Lung (tissue), 12 donors: ENCODE data around the gene TNFSF13. TPM values are rescaled to one million over a fixed set of nuclear protein-coding genes. Genes with fewer than 3 reads are reported as not detected.

ENCODE experiments used
- ATAC-seq: fragments of 200-7000 bp; cut with Tn5 transposase; one replicate; pipeline ENCODE4 v1.9.1; 2020; ENCODE audit warnings: moderate number of reproducible peaks; ENCODE audit not compliant: insufficient read depth, low FRiP score
- DNase-seq, 3 donors: peaks; one replicate each; pipeline ENCODE4 v3.0.0-alpha.2; 2013 to 2017
- H3K27ac ChIP-seq, 2 donors: one replicate each; pipeline ENCODE4 v1.5.1; 2013; ENCODE audit warnings: mild to moderate bottlenecking in 2 of 2, moderate library complexity in 2 of 2, control low read depth in 1 of 2, inconsistent platforms in 1 of 2, low read depth in 1 of 2, low read length in 1 of 2
- H3K27me3 ChIP-seq, 3 donors: one replicate each; pipeline ENCODE4 v1.5.1; 2013; ENCODE audit warnings: low read length in 2 of 3; ENCODE audit not compliant: control insufficient read depth in 3 of 3, insufficient read depth in 3 of 3
- H3K36me3 ChIP-seq, 4 donors: one replicate each; pipeline ENCODE4 v1.5.1; 2013; ENCODE audit warnings: low read length in 4 of 4, mild to moderate bottlenecking in 1 of 4, moderate library complexity in 1 of 4; ENCODE audit not compliant: control insufficient read depth in 4 of 4, insufficient read depth in 4 of 4
- H3K4me1 ChIP-seq, 5 donors: one replicate each; pipeline ENCODE4 v1.5.1; 2013; ENCODE audit warnings: low read length in 5 of 5, mild to moderate bottlenecking in 2 of 5, moderate library complexity in 1 of 5; ENCODE audit not compliant: control insufficient read depth in 5 of 5, insufficient read depth in 5 of 5
- H3K4me3 ChIP-seq: one replicate; pipeline ENCODE4 v1.5.1; 2013; ENCODE audit warnings: mild to moderate bottlenecking, control low read depth, moderate library complexity
- H3K9ac ChIP-seq, 2 donors: one replicate each; pipeline ENCODE4 v1.5.1; 2013; ENCODE audit warnings: low read length in 2 of 2, control low read depth in 1 of 2; ENCODE audit not compliant: insufficient read depth in 1 of 2
- H3K9me3 ChIP-seq, 4 donors: one replicate each; pipeline ENCODE4 v1.5.1; 2013; ENCODE audit warnings: low read length in 3 of 4, mild to moderate bottlenecking in 1 of 4, moderate library complexity in 1 of 4; ENCODE audit not compliant: control insufficient read depth in 4 of 4, insufficient read depth in 3 of 4
- CTCF ChIP-seq: IDR thresholded peaks from 2 replicates; pipeline ENCODE4 v1.5.1; 2012; ENCODE audit warnings: mild to moderate bottlenecking; ENCODE audit errors: control extremely low read depth, extremely low read depth
- WGBS, 2 donors: extraction: QIAGEN DNeasy Blood & Tissue Kit; methylation state at CpG; one replicate each; pipeline ENCODE4 v1.1.7; 2013; 5-methylcytosine and 5-hydroxymethylcytosine counted together
- polyA plus RNA-seq, 2 donors: library from polyadenylated mRNA; stranded (reverse); fragments of 200-250 nt; gene quantifications; one replicate each; pipeline ENCODE4 v1.2.1, GENCODE V29; 2013
- total RNA-seq, 2 donors: library from RNA; depleted of rRNA in 1 of 2; stranded (reverse); fragments of >200 nt in 1 of 2; gene quantifications; one replicate each; pipeline ENCODE4 v1.2.1, GENCODE V29; 2014 to 2021
- donor health status: control.
- donor health status: control.
- donor health status: Bipolar disorder and iron deficiency.
- donor health status: healthy.
- donor health status: DM: yes; HTN: yes; CAD: no.

Gene TNFSF13
- total and polyA plus RNA-seq, 4 donors, result 48.7 to 140 (median 93.7) TPM

- no peak for ATAC-seq
These were observed 4.7 kb downstream of the TNFSF13 start for GRCh38 chr17:7563115-7563869.

GRCh38 chr17:7569571-7569970, 11.0 kb downstream of the TNFSF13 start:
- H3K9ac ChIP-seq, result no peak overlapping the region
- TF ChIP-seq CTCF, result no peak

More at GRCh38 chr17:7563115-7563869, 4.7 kb downstream of the TNFSF13 start:
- peaks cover 13 to 33% (median 25%) of the 10 kb centered on the region in 4 donors for H3K36me3 ChIP-seq
- H3K27me3 ChIP-seq, result no peaks in the 10 kb centered on the region
- H3K27ac ChIP-seq, result no peak overlapping the region
- no peaks in the 10 kb centered on the region for H3K9me3 ChIP-seq
- H3K9ac ChIP-seq, result no peak overlapping the region
- no peak overlapping the region for H3K4me3 ChIP-seq
- TF ChIP-seq CTCF, result no peak
- 88 to 94% methylated on average over 30 of the region's 30 CpGs for WGBS, 2 donors
- peaks cover 0 to 37% (median 25%) of the 10 kb centered on the region in 5 donors for H3K4me1 ChIP-seq
- DNase-seq, result no peak

GRCh38 chr17:7570351-7570750, 11.8 kb downstream of the TNFSF13 start:
- Histone ChIP-seq H3K9me3 (peaks cover 0 to 2% (median 0%) of the 10 kb centered on the region in 4 donors), H3K4me1 (peaks cover 4 to 19% (median 8%) of the 10 kb centered on the region in 5 donors), H3K27ac (no peak overlapping the region), H3K36me3 (peaks cover 24 to 49% (median 36%) of the 10 kb centered on the region in 4 donors), H3K4me3 (no peak overlapping the region), H3K27me3 (no peaks in the 10 kb centered on the region), H3K9ac (no peak overlapping the region)
- ATAC-seq (no peak), DNase-seq (no peak)
- no peak for TF ChIP-seq CTCF
- WGBS, 2 donors, result 96 to 98% methylated on average over 10 of the region's 10 CpGs

More at GRCh38 chr17:7569571-7569970, 11.0 kb downstream of the TNFSF13 start:
- H3K4me1 ChIP-seq, result peaks cover 4 to 12% (median 5%) of the 10 kb centered on the region in 5 donors
- peaks cover 17 to 50% (median 36%) of the 10 kb centered on the region in 4 donors for H3K36me3 ChIP-seq
- H3K9me3 ChIP-seq, result no peaks in the 10 kb centered on the region
- no peak overlapping the region for H3K27ac ChIP-seq
- ATAC-seq, result no peak
- no peak overlapping the region for H3K4me3 ChIP-seq
- DNase-seq, result no peak
- H3K27me3 ChIP-seq, result no peaks in the 10 kb centered on the region
- 52 to 79% methylated on average over 5 of the region's 5 CpGs for WGBS, 2 donors
